Kidney tubule cell (primary cell): ENCODE results near the gene TPO.
"Not testable (repeated sequence)": the region's sequence is repeated elsewhere in the genome, so short reads cannot be mapped to it uniquely, and the experiment has no call there.

Experiments used
- DNase-seq: peaks from one replicate; pipeline ENCODE4 v3.0.0-alpha.2; 2018; ENCODE audit warnings: low spot score

TPO gene

GRCh38 chr2:1413156-1413710 lies at the start of gene TPO:
Gene TPO, plus strand, starts transcription at chr2:1413463. Its CDS starts 946 bp downstream, at chr2:1414409.
- no peak for DNase-seq

- DNase-seq, result peak; percentile 11
Measured at GRCh38 chr2:1366546-1367134, 46.6 kb upstream of the TPO start.

GRCh38 chr2:1367601-1368000 lies 45.7 kb upstream of the TPO start:
- no peak for DNase-seq

GRCh38 chr2:1369905-1370304 lies 43.4 kb upstream of the TPO start:
- no peak for DNase-seq

GRCh38 chr2:1370461-1370860 lies 42.8 kb upstream of the TPO start:
- no peak for DNase-seq

- DNase-seq, result no peak
Measured at GRCh38 chr2:1371082-1371481, 42.2 kb upstream of the TPO start.

GRCh38 chr2:1373830-1374229 lies 39.4 kb upstream of the TPO start:
- DNase-seq, result no peak

GRCh38 chr2:1374287-1374686 lies 39.0 kb upstream of the TPO start:
- DNase-seq, result no peak

GRCh38 chr2:1375794-1376193 lies 37.5 kb upstream of the TPO start:
- DNase-seq, result no peak

GRCh38 chr2:1377473-1377872 lies 35.8 kb upstream of the TPO start:
- no peak for DNase-seq

GRCh38 chr2:1378456-1379150 lies 34.7 kb upstream of the TPO start:
- DNase-seq, result no peak

- no peak for DNase-seq
Measured at GRCh38 chr2:1381644-1382043, 31.6 kb upstream of the TPO start.

GRCh38 chr2:1387954-1388725 lies 25.1 kb upstream of the TPO start:
- DNase-seq, result not testable (repeated sequence)

GRCh38 chr2:1390118-1390517 lies 23.1 kb upstream of the TPO start:
- not testable (repeated sequence) for DNase-seq

GRCh38 chr2:1393321-1393720 lies 19.9 kb upstream of the TPO start:
- no peak for DNase-seq

GRCh38 chr2:1394709-1395408 lies 18.4 kb upstream of the TPO start:
- DNase-seq, result no peak

- no peak for DNase-seq
Measured at GRCh38 chr2:1397350-1397749, 15.9 kb upstream of the TPO start.

GRCh38 chr2:1398191-1398590 lies 15.1 kb upstream of the TPO start:
- no peak for DNase-seq

- no peak for DNase-seq
Measured at GRCh38 chr2:1400943-1401735, 12.1 kb upstream of the TPO start.

- DNase-seq, result no peak
Measured at GRCh38 chr2:1402064-1402463, 11.2 kb upstream of the TPO start.

GRCh38 chr2:1403565-1403964 lies 9.7 kb upstream of the TPO start:
- no peak for DNase-seq
